HG03457 (cell line): ENCODE measurements around the gene RHOBTB3.

Source experiments
- ATAC-seq: cut with Tn5 transposase; IDR thresholded peaks from one replicate; pipeline ENCODE4 v1.9.1; 2021; ENCODE audit warnings: moderate number of reproducible peaks; ENCODE audit not compliant: unreplicated experiment

RHOBTB3 gene

DNA sequence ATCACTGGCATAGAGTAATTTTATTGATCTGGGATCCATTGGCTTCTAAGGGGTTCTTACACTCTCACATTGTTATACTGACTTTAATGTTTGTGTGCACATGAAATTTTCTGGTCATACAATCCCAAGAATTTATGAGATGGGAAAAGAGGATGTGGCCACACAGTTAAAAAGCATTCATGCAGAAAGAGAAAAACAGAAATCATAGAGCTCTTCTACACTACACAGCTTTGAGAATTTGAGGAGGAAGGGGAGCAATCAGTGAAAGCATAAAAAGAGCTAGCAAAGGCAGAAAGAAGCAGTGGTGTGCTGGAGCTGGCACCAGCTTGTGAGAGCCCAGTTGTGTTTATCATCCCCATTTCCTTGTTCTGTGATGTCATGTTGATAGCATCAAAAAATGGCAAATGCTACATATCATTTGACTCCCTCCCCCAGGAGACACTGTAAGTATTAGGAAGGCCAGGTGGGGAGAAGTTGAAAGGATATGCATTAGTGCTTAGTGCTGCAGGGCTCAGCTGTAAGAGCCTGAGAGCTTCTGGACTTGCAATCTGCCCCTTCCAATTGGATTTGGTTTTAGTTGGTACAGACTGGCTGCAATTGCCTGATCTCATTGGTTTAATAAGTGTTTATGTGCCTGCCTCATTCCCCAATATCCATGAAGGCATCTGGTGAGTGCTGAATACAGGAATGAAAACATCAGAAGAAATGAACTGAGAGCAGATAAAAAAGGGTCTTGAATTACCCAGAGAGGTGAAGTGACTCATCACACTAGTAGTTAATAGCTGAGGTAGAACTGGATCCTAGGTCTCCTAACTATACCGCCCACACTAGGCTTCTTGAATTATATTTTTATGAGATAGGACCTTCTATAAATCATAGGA is 30.9 kb downstream of the RHOBTB3 start:
- ATAC-seq = no peak

- ATAC-seq = no peak
Measured at GRCh38 chr5:95762652-95763041, 31.5 kb downstream of the RHOBTB3 start.

GRCh38 chr5:95763941-95764340 is 32.8 kb downstream of the RHOBTB3 start:
- no peak for ATAC-seq

GRCh38 chr5:95768731-95769130 is 37.6 kb downstream of the RHOBTB3 start:
- ATAC-seq = no peak

DNA sequence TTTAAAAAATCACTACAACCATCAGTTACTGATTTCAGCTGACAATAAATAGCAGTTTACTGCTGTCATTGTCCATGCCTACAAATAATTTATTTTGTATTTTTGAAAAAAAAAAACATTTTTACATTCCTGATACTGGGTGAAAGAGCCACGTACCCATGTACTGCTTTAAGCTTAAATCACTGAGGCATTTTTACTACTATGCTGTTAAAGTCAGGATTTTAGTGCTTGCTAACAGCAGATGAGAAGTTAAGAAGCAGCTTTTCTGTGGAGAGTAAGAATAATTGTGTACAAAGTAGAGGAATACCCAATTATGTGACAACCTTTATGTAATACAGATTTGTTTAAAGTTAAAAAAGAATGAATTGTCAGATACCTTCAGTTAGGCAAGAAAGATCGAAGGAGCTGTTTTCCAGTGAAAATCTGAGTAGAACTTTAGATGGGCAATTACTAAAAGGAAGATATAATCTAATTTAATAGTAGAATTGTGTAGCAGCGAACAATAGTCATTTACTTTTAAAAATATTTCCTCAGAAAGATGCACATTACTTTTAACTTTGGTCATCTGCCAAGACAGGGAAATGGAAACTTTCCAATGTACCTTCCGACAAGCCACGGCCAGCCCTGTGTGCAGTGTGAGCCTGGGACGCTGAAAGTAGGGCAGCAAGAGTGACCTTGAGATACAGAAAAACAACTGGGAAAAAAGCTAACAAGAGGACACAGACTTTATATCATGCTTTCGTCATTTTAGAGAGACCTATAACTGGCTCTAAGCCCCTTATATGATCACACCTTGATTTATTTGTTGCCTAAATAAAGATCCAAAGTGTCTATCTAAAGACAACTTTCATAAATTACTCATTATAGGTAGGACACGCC is 39.9 kb downstream of the RHOBTB3 start:
- ATAC-seq = no peak

DNA sequence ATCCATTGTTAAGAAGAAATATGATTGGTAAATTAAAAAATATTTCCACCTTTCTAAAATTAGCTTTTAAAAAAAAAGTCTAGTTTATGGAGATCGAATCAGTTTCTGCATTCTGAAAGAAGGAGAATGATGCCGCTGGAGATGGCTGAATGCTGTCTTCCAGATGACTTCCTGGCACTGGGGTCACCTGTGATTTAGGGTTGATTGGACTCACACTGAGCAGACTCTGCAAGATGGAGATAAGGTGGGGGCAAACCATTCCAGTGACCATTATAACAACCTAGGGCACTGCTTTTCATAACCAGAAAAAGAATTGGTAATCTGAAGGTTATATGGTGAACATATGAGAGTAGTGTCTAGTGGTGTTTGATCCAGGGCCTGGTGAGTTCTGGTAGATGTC is 40.8 kb downstream of the RHOBTB3 start:
- no peak for ATAC-seq

DNA sequence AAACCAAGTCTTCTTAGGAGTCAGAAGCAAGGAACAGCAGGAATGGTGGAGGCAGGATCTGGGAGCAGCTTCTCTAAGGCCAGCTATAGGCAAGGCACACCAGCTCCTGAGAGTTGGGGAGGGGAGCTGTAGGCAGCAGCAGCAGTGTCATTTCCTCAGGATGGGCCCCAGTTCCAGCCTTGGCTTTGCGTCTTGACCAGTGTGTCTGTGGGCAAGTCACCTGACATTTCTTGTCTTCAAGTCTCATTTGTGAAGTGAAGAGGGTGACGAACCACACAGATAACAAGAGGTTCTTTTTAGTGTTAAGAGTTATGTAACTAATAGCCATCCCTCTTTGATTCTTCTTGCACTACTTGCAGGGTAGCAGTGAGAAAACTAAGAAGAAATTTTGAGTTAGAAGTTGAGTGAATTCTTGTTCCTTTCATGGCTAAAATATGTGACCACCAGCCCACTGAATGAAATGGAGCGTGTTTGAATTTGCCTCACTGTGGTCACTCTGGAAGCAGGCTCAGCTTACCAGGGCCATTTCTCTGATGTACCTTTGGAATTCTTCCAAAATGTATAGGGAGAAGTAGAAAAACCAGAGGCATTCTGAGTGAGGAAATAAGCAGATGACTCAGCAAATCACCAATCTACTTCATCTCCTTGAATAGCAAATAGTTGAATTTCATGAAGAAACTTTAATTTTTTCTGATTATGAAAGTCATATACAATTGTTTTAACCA is 42.4 kb downstream of the RHOBTB3 start:
- ATAC-seq = no peak

DNA sequence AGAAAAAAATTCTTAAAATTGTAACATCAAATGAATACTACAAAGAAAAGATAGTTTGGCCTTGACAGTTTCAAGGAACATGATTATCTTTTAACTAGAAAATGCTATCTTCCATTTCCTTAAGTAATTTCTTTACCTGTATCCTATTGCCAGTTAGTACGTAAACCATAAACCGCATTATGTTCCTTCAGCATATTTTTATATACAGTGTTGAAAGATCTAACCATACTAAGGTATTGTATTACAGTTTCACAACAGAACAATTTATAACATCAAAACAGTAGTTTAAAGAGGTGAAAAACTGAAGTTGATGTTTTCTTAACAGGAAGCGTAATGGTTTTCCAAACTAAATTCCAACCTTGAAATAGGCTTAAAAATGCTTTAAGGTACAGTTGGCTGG is 46.3 kb downstream of the RHOBTB3 start:
- no peak for ATAC-seq

DNA sequence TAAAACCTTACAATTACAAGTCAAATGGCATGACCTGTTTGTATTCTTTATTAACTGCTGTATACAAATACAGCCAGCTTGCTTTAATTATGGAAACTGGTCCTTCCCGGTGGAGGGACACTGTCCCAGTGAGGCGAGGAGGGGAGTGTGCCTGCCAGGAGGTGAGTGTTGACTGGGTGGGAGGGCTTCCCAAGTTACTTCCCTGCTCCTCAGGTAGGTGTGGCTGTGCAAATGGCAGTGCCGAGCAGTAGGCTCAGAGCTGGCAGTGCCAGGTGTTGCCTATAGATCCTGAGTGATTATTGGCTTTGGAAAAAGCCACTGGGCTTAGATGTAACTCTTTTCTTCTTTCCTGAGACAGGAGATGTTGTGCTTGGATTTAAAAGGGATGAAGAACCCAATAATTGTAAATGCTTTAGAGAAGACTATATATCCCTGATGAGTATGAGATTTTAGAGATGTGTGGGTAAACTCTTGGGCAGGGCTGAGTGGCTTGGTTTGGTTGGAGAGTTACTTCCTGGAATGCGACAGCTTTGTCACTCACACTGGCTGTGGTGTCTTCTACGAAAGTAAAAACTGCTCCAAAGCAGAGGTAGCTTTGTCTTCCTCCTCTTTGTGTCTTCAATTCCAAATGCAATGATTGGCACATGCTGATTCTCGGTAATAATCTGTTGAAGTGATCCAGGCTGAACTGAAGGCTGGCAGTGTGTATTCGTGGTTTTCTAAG is 47.7 kb downstream of the RHOBTB3 start:
- no peak for ATAC-seq

- no peak for ATAC-seq
Measured at GRCh38 chr5:95779611-95780010, 48.5 kb downstream of the RHOBTB3 start.

GRCh38 chr5:95780597-95780996 is 49.5 kb downstream of the RHOBTB3 start:
- ATAC-seq = no peak

DNA sequence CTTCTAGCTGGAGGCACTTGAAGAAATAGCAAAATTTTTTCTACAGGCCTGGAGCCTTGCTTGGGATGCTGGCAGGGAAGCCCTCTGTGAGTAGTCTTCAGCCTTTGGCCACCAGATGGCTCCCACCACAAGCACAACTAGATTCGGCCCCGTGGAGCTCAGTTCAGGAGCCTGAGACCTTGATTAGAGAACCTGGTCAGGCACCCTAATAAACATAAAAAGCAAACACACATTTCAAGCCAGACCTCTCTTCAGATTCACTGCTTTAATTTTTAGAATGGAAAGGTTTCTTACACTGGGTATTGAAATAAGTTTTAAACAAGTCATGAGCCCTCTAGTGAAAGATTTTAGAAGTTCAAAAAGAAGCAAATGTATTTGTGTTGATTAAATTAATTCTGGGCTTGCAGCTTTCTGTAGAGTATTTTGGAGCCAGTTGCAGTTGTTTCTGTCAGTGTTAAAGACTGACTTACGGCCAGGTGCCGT is 50.0 kb downstream of the RHOBTB3 start:
- ATAC-seq = peak; percentile 88

GRCh38 chr5:95782181-95782580 is 51.0 kb downstream of the RHOBTB3 start:
- ATAC-seq = no peak

DNA sequence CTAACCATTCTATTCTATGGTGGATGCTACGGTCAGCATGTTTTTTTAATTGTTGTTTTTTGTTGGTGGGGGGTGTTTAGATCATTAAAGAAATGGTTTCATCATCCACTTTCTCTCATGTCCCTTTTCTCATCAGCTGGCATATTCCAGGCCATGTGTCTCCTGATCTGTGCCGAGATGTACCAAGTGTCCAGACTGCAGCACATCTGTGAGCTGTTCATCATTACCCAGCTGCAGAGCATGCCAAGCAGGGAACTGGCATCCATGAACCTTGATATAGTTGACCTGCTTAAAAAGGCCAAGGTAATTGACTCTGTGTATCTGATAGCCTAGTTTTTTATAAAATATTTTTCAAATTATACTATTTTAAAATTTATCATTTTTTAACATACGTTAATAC is 52.5 kb downstream of the RHOBTB3 start:
- ATAC-seq = no peak

DNA sequence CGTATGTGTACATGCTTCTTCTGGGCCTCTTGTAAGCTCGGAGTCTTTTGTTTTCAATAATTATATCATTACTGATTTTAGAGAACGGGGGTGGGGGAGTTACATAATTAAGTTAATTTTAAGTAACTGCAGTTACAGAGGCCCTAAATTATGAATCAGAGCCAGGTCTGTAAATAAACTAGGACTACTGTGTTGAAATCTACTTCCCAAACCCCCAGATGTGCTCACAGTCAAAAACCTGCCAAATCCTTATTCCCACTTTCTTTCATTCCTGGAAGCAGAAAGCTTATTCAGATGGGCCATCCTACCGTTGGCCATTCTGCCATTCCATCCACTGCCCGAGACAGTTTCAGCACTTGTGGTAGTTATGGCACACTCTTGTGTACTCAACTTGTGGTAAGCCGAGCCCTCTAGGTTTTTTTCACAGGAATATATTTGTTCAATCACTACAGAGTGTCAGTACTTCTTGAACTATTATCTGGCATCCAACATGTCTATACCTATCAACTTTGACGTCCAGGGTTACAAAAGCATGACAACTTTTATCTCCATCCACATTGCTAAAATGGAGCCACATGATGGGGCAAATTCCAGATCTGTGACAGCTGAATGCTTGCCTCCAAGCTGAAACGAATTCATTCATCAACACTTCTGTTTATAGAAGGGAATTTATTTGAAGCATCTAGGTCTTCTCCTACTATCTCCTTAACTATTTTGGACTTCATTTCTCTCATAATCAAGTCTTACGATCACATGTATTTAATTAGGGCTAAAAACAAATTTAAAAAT is 53.6 kb downstream of the RHOBTB3 start:
- ATAC-seq = no peak

- no peak for ATAC-seq
Measured at GRCh38 chr5:95786821-95787418, 55.8 kb downstream of the RHOBTB3 start.

DNA sequence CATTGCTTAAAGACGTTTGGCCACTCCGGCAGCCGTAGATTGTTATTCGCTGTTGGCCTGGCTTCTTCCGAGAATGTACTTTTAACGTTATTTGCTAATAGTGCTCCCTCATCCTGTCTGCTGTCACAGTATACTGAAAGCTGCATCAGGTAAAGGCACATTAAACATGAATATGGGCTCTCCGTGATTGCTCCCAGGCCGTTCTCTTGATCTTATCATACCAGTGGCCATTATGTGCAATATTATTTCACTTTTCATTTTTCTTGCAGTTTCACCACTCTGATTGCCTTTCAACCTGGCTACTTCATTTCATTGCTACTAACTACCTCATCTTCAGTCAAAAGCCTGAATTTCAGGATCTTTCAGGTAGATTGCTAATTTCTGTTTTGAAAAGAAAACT is 57.4 kb downstream of the RHOBTB3 start:
- ATAC-seq = no peak

- no peak for ATAC-seq
Measured at GRCh38 chr5:95791751-95792150, 60.6 kb downstream of the RHOBTB3 start.

DNA sequence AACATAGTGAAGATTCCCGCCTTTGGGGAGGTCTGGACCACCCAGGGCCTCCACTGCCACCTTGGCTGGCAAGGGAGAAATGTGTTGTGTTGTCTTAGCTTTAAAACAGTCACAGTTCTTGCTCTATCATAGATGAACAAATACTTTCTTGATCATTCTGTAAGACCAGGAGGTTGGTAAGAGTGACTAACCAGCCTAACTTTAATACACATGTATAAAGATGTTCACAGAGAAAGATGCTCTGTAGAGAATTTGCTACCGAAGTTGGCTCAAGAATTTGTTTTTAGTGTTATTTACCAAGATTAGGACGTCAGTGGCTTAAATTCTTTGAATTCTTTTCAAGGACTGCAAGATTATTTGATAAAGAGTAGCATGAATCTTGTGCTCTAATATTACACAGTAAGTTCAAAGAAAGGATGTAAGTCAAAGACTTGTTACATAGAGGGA is 63.0 kb downstream of the RHOBTB3 start:
- ATAC-seq = no peak
